ENCODE measurements around the gene IMMP2L.
"Not testable (repeated sequence)": the region's sequence is repeated elsewhere in the genome, so short reads cannot be mapped to it uniquely, and the experiment has no call there.

Gene IMMP2L

GRCh38 chr7:111255576-111255975 lies 306.7 kb downstream of the IMMP2L start:
- no peak for DNase-seq

GRCh38 chr7:111251365-111251764 lies 310.9 kb downstream of the IMMP2L start:
- not testable (repeated sequence) for DNase-seq

- DNase-seq: not testable (repeated sequence)
Measured at GRCh38 chr7:111249807-111250206, 312.5 kb downstream of the IMMP2L start.

GRCh38 chr7:111242141-111242755 lies 320.0 kb downstream of the IMMP2L start:
- DNase-seq: no peak

- DNase-seq: no peak
Measured at GRCh38 chr7:111240371-111240770, 321.9 kb downstream of the IMMP2L start.

GRCh38 chr7:111239437-111239836 lies 322.9 kb downstream of the IMMP2L start:
- no peak for DNase-seq

- no peak for DNase-seq
Measured at GRCh38 chr7:111238886-111239285, 323.4 kb downstream of the IMMP2L start.

- DNase-seq: no peak
Measured at GRCh38 chr7:111235709-111236108, 326.6 kb downstream of the IMMP2L start.

- no peak for DNase-seq
Measured at GRCh38 chr7:111232249-111233084, 329.8 kb downstream of the IMMP2L start.

GRCh38 chr7:111229916-111230315 lies 332.4 kb downstream of the IMMP2L start:
- no peak for DNase-seq

GRCh38 chr7:111229181-111229740 lies 333.0 kb downstream of the IMMP2L start:
- no peak for DNase-seq

- no peak for DNase-seq
Measured at GRCh38 chr7:111228437-111228836, 333.9 kb downstream of the IMMP2L start.

GRCh38 chr7:111226800-111227199 lies 335.5 kb downstream of the IMMP2L start:
- DNase-seq: no peak

- DNase-seq: no peak
Measured at GRCh38 chr7:111224354-111225231, 337.7 kb downstream of the IMMP2L start.

GRCh38 chr7:111223802-111224253 lies 338.5 kb downstream of the IMMP2L start:
- no peak for DNase-seq

- no peak for DNase-seq
Measured at GRCh38 chr7:111215550-111215949, 346.7 kb downstream of the IMMP2L start.

- no peak for DNase-seq
Measured at GRCh38 chr7:111212857-111213523, 349.3 kb downstream of the IMMP2L start.

GRCh38 chr7:111210996-111211395 lies 351.3 kb downstream of the IMMP2L start:
- no peak for DNase-seq

- DNase-seq: no peak
Measured at GRCh38 chr7:111210043-111210442, 352.2 kb downstream of the IMMP2L start.

GRCh38 chr7:111205251-111205650 lies 357.0 kb downstream of the IMMP2L start:
- no peak for DNase-seq

GRCh38 chr7:111202321-111202720 lies 360.0 kb downstream of the IMMP2L start:
- DNase-seq: no peak

- DNase-seq: no peak
Measured at GRCh38 chr7:111199643-111200042, 362.6 kb downstream of the IMMP2L start.
